Breast epithelium (tissue), 4 donors: ENCODE data around the gene TIAM2. TPM values are rescaled to one million over a fixed set of nuclear protein-coding genes. Genes with fewer than 3 reads are reported as not detected.
"Not testable (repeated sequence)": the region's sequence is repeated elsewhere in the genome, so short reads cannot be mapped to it uniquely, and the experiment has no call there.

Experiments used
- DNase-seq, 2 donors: peaks; one replicate each; pipeline ENCODE4 v3.0.0-alpha.2; 2019; ENCODE audit warnings: low spot score in 2 of 2
- H3K27ac ChIP-seq, 2 donors: fragments of 200-600 bp; sonication (generic) in 1 of 2; one replicate each; pipeline ENCODE4 v1.5.1; 2016 to 2019; ENCODE audit warnings: mild to moderate bottlenecking in 1 of 2
- H3K27me3 ChIP-seq, 2 donors: fragments of 200-600 bp; sonication (generic) in 1 of 2; one replicate each; pipeline versions ENCODE4 v1.5.1 to v1.6.0; 2017 to 2019; ENCODE audit warnings: control low read depth in 1 of 2, mild to moderate bottlenecking in 1 of 2
- H3K36me3 ChIP-seq: fragments of 200-600 bp; one replicate; pipeline ENCODE4 v1.5.1; 2019
- H3K4me1 ChIP-seq, 2 donors: fragments of 200-600 bp; sonication (generic); one replicate each; pipeline ENCODE4 v1.5.1; 2016 to 2019; ENCODE audit warnings: control low read depth in 1 of 2
- H3K4me3 ChIP-seq, 3 donors: fragments of 200-600 bp; sonication (generic); 1 replicate in 2 of 3; 2 replicates in 1 of 3; pipeline ENCODE4 v1.5.1; 2016 to 2019; ENCODE audit warnings: mild to moderate bottlenecking in 3 of 3, moderate library complexity in 2 of 3
- H3K9me3 ChIP-seq, 2 donors: fragments of 200-600 bp; sonication (generic) in 1 of 2; one replicate each; pipeline ENCODE4 v1.5.1; 2016 to 2019; ENCODE audit warnings: control low read depth in 1 of 2
- CTCF ChIP-seq, 3 donors: fragments of 450-650 bp; IDR thresholded peaks; one replicate each; pipeline ENCODE4 v1.5.1; 2016 to 2017; ENCODE audit warnings: antibody characterized with exemption in 3 of 3, mild to moderate bottlenecking in 3 of 3, moderate library complexity in 3 of 3
- POLR2A ChIP-seq: fragments of 450-650 bp; IDR thresholded peaks from one replicate; pipeline ENCODE4 v1.6.1; 2016; ENCODE audit warnings: antibody characterized with exemption, mild to moderate bottlenecking, moderate library complexity
- POLR2AphosphoS5 ChIP-seq, 3 donors: sonication (generic); formaldehyde crosslinking; IDR thresholded peaks; one replicate each; pipeline ENCODE4 v1.6.1; 2017; ENCODE audit warnings: antibody characterized with exemption in 3 of 3
- intact Hi-C: fragments of 100-400 bp; cut with DNase I; formaldehyde crosslinking; loops from one replicate; pipeline ENCODE4 v1.15.1; 2023; ENCODE audit warnings: low total_unique reads
- total RNA-seq, 3 donors: library from RNA; depleted of rRNA; stranded (reverse); fragments of >200 nt; gene quantifications; one replicate each; pipeline ENCODE4 v1.1.0, GENCODE V29; 2016

TIAM2 gene
- total RNA-seq, 3 donors from 2014 or later: 5.8 to 32.3 (median 12.8) TPM

- no peak for DNase-seq
- no peaks in the 10 kb centered on the region for H3K9me3 ChIP-seq
- H3K4me3 ChIP-seq: no peak overlapping the region
- intact Hi-C loops: no loop called here
- H3K27me3 ChIP-seq: no peaks in the 10 kb centered on the region
- H3K4me1 ChIP-seq: no peaks in the 10 kb centered on the region
- no peak for TF ChIP-seq CTCF (IDR thresholded peaks at IDR 0.05)
- no peak for TF ChIP-seq POLR2A
- TF ChIP-seq POLR2AphosphoS5 (IDR thresholded peaks at IDR 0.05): no peak
- H3K36me3 ChIP-seq: no peaks in the 10 kb centered on the region
- no peak overlapping the region for H3K27ac ChIP-seq
These were observed 188.0 kb downstream of the TIAM2 start for GRCh38 chr6:155183095-155183494.

DNA sequence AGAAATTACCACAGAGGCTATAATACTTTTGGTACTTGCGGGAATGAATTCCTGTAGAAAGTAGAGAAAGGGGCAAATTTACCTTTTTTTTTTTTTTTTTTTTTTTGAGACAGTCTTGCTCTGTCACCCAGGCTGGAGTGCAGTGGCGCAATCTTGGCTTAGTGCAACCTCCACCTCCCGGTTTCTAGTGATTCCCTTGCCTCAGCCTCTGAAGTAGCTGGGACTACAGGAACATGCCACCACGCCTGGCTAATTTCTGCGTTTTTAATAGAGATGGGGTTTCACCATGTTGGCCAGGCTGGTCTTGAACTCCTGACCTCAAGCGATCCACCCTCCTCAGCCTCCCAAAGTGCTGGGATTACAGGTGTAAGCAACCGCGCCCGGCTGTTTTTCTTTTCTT is 189.9 kb downstream of the TIAM2 start:
- H3K36me3 ChIP-seq, H3K27me3 ChIP-seq, intact Hi-C loops, H3K4me3 ChIP-seq, H3K9me3 ChIP-seq, DNase-seq, H3K27ac ChIP-seq, H3K4me1 ChIP-seq: not testable (repeated sequence)

DNA sequence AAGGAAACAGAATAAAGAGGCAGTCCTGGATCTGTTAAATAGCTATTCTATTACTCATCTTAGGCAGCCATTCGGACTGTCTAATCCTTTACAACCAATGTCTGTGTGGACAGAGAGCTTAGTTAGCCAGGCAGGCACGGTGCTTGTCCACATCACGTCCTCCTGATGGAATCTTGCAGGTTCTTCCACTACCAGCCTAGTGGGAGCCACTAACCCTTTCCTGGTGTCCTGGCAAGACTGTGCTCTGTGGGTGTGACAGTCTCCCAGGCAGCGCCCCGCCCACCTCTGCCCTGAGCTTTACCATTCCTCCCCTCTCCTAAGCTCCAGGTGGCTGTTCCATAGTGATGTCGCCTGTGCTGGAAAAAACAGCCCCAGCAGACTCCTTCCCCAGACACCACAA is 190.4 kb downstream of the TIAM2 start:
- TF ChIP-seq POLR2AphosphoS5 (IDR thresholded peaks at IDR 0.05) (no peak), POLR2A (no peak), CTCF (IDR thresholded peaks at IDR 0.05) (no peak)
- peak overlapping the region in 1 of 2 donors; percentile 57 for H3K27ac ChIP-seq
- peaks cover 0 to 5% of the 10 kb centered on the region in 2 donors for H3K4me1 ChIP-seq
- H3K4me3 ChIP-seq: no peak overlapping the region
- intact Hi-C loops: no loop called here
- H3K9me3 ChIP-seq: no peaks in the 10 kb centered on the region
- H3K27me3 ChIP-seq: no peaks in the 10 kb centered on the region
- H3K36me3 ChIP-seq: no peaks in the 10 kb centered on the region
- no peak for DNase-seq

DNA sequence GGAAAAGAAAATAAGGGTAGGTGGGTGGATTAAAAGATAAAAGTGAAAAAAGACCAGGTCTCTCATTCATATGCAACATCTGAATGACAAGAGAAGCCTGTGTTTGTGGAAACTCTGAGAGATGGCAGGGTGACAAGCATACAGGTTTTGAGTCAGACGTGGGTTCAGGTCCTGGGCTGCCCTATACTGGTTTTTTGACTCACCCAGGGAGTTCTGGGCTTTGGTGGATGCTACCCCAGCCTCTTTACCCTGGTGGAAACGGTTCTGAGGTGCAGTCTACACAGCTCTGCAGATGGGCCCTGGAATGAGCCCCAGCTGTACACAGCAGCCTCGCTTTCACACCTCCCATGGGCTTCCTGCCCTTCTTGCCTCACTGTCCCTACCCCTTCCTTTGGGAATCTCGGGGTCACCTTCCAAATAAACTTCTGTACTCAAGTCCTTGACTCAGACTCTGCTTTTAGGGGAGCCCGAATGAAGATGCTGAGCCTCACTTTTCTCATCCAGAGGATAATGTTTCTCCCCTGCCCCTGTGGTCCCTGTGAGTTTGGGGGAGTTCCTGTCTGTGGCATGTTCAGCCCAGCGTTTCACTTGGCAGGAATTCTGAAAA is 191.0 kb downstream of the TIAM2 start:
- H3K9me3 ChIP-seq: no peaks in the 10 kb centered on the region
- peaks cover 0 to 5% of the 10 kb centered on the region in 2 donors for H3K4me1 ChIP-seq
- no peaks in the 10 kb centered on the region for H3K27me3 ChIP-seq
- H3K4me3 ChIP-seq: no peak overlapping the region
- intact Hi-C loops: no loop called here
- peak overlapping the region in 1 of 2 donors; percentile 57 for H3K27ac ChIP-seq
- H3K36me3 ChIP-seq: no peaks in the 10 kb centered on the region
- DNase-seq: no peak
- TF ChIP-seq POLR2A (no peak), POLR2AphosphoS5 (IDR thresholded peaks at IDR 0.05) (no peak), CTCF (IDR thresholded peaks at IDR 0.05) (no peak)

DNA sequence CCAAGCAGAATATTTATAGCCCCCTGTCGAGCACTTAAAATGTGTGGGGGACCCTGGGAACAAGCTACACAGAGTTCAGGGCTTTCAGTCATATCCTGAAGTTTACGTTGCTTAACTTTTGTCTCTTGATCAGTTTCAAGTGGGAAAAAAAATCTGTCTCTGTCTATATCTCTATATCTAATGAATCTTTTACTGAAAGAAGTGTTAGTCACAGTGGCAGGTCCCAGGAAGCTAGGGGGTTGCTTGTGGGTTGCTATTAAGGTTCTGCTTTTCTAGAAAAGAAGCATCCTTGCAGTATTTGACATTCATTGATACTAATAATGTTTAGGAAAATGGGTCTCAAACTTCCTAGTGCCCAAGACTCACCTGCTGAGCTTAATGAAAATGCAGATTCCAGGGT is 192.0 kb downstream of the TIAM2 start:
- Histone ChIP-seq H3K27ac (no peak overlapping the region), H3K4me1 (peaks cover 0 to 5% of the 10 kb centered on the region in 2 donors), H3K27me3 (no peaks in the 10 kb centered on the region), H3K36me3 (no peaks in the 10 kb centered on the region), H3K9me3 (no peaks in the 10 kb centered on the region), H3K4me3 (no peak overlapping the region)
- intact Hi-C loops: no loop called here
- DNase-seq: no peak
- TF ChIP-seq POLR2AphosphoS5 (IDR thresholded peaks at IDR 0.05) (no peak), POLR2A (no peak), CTCF (IDR thresholded peaks at IDR 0.05) (no peak)
